Erythroblast (primary cell): ENCODE data around the gene RCBTB2.

Experiments used
- GATA1 ChIP-seq: IDR thresholded peaks from 2 replicates; pipeline ENCODE4 v1.6.1; 2011; ENCODE audit warnings: low read depth, mild to moderate bottlenecking, control low read depth, low read length, moderate library complexity
- POLR2A ChIP-seq: IDR thresholded peaks from 2 replicates; pipeline ENCODE4 v1.6.1; 2011; ENCODE audit warnings: mild to moderate bottlenecking, low read length

DNA sequence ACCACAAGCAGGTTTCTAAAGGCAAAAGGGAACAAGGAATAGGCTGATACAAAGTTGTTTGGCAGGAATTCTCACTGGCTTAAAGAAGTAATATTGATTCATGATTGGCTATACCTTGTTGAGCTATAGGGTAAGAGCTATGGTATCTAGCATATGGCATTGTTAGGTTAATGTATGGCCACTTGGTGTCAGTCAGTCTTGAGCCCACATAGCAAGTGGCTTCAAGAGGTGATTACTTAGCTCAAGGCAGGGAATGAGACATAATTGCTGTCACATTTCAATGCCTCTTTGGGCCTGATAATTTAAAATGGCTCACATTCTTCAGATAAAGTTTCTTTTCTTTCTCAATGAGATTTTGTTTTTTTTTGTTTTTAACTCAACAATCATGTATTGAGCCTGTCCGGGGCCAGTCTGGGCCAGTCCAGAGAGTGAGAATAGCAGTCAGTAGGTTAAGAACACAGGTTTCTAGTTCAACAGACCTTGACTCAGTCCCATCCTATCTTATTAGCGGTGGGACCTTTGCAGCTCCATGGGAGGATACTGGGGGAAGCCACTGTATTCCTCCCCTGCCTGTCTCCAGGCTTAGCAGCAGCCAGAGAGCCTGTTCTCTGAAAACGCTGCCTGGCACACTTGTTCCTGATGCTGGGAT is 45.8 kb upstream of the RCBTB2 start:
- TF ChIP-seq POLR2A (no peak), GATA1 (no peak)
